Lower leg skin (tissue), 4 donors: ENCODE results near the gene ARHGEF18. TPM values are rescaled to one million over a fixed set of nuclear protein-coding genes. Genes with fewer than 3 reads are reported as not detected.
A peak's percentile ranks its signal among the peaks of the same experiment; 100 is the strongest.

Experiments used
- DNase-seq, 2 donors: peaks; one replicate each; pipeline ENCODE4 v3.0.0-alpha.2; 2019; ENCODE audit warnings: low spot score in 2 of 2
- H3K4me3 ChIP-seq: fragments of 200-600 bp; sonication (generic); 2 replicates; pipeline ENCODE4 v1.5.1; 2017; ENCODE audit warnings: mild to moderate bottlenecking, low read depth; ENCODE audit not compliant: poor library complexity, severe bottlenecking
- POLR2A ChIP-seq, 2 donors: fragments of 450-650 bp; IDR thresholded peaks; one replicate each; pipeline ENCODE4 v1.6.1; 2016 to 2017; ENCODE audit warnings: antibody characterized with exemption in 2 of 2, mild to moderate bottlenecking in 1 of 2, moderate library complexity in 1 of 2
- WGBS, 2 donors: methylation state at CpG; one replicate each; pipeline ENCODE4 v1.1.5; 2018; 5-methylcytosine and 5-hydroxymethylcytosine counted together
- intact Hi-C: fragments of 100-400 bp; cut with DNase I; formaldehyde crosslinking; loops from one replicate; pipeline ENCODE4 v1.15.0; 2023; ENCODE audit warnings: low total_unique reads
- total RNA-seq, 4 donors: library from RNA; depleted of rRNA; stranded (reverse); fragments of >200 nt; gene quantifications; one replicate each; pipeline ENCODE4 v1.1.0, GENCODE V29; 2016
- TF ChIP-seq, protein P1 (sequence below), 3 donors: fragments of 450-650 bp; IDR thresholded peaks; one replicate each; pipeline ENCODE4 v1.5.1; 2016; ENCODE audit warnings: antibody characterized with exemption in 3 of 3, mild to moderate bottlenecking in 3 of 3, moderate library complexity in 2 of 3

The ARHGEF18 gene
- total RNA-seq, 4 donors from 2014 or later, result 32.3 to 49.2 (median 36.3) TPM

- TF ChIP-seq POLR2A (IDR thresholded peaks at IDR 0.05), result no peak
- TF ChIP-seq, protein P1, sequence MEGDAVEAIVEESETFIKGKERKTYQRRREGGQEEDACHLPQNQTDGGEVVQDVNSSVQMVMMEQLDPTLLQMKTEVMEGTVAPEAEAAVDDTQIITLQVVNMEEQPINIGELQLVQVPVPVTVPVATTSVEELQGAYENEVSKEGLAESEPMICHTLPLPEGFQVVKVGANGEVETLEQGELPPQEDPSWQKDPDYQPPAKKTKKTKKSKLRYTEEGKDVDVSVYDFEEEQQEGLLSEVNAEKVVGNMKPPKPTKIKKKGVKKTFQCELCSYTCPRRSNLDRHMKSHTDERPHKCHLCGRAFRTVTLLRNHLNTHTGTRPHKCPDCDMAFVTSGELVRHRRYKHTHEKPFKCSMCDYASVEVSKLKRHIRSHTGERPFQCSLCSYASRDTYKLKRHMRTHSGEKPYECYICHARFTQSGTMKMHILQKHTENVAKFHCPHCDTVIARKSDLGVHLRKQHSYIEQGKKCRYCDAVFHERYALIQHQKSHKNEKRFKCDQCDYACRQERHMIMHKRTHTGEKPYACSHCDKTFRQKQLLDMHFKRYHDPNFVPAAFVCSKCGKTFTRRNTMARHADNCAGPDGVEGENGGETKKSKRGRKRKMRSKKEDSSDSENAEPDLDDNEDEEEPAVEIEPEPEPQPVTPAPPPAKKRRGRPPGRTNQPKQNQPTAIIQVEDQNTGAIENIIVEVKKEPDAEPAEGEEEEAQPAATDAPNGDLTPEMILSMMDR (IDR thresholded peaks at IDR 0.05), result no peak
- 60 to 62% methylated on average over 13 of the region's 13 CpGs for WGBS, 2 donors
- intact Hi-C loops, result loop anchor here (10.0 kb wide), 1 partner anchor 330 kb away; the partner anchor contains the start of gene TRAPPC5
- no peak overlapping the region for H3K4me3 ChIP-seq
- no peak for DNase-seq
Measured at GRCh38 chr19:7355151-7355820, 6.5 kb downstream of the ARHGEF18 start.

DNA sequence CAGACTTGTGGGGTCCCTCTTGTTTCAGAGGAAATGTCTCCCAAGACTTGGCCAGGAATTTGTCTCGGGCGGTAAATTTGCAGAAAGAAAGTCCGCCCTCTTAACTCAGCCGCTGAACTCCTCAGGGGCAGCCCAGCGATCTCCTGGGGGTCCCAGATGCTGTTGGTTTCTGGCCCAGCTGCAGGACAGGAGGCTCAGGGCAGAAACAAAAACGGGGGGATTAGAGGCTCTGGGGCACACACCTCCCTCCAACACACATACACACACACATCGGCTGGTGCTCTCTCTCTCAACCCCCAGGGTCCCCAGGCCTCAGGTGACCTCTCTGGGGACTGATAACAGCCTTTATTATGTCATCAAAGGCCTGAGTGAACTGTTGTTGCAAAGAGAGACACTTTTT is 7.1 kb downstream of the ARHGEF18 start:
- intact Hi-C loops, result loop anchor here (10.0 kb wide), 1 partner anchor 329 kb away; the partner anchor contains the start of gene TRAPPC5
- WGBS, 2 donors, result 70 to 77% methylated on average over 7 of the region's 7 CpGs
- no peak for DNase-seq
- no peak overlapping the region for H3K4me3 ChIP-seq
- TF ChIP-seq, protein P1 (IDR thresholded peaks at IDR 0.05), result no peak
- TF ChIP-seq POLR2A (IDR thresholded peaks at IDR 0.05), result no peak

DNA sequence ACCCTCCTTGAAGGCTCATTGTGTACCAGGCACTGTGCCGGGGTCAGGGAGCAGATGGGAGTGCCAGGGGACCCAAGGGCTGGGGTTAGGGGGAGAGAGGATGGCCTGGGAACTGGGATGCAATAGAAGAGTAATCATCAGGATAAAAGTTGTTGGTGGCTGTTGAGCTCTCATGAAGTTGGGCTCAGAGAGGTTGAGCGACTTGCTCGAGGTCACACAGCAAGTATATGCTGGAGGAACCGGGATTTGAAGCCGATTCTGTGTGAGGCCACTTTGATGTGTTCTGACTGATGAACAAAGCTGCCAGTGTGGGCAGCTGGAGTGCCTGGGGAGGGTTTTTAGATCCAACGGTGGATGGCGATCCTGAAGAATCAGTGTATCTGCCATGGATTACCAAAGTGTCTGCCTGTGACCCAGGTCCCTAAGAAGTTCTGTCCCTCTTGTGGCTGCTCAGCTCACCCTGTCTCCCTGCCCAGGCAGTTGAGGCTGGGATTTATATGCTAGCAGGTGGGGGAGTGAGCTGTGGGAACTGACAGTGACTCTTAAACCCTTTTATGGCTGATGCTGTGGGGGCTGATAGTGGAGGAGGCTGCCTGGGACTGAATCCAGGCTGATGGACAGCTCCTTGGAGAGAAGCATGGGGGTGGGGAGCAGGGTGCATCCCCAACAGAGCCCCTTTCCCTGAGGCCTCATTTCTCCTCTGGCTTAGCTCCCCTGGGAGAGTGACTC is 8.3 kb downstream of the ARHGEF18 start:
- intact Hi-C loops, result loop anchor here (10.0 kb wide), 1 partner anchor 328 kb away; the partner anchor contains the start of gene TRAPPC5

DNA sequence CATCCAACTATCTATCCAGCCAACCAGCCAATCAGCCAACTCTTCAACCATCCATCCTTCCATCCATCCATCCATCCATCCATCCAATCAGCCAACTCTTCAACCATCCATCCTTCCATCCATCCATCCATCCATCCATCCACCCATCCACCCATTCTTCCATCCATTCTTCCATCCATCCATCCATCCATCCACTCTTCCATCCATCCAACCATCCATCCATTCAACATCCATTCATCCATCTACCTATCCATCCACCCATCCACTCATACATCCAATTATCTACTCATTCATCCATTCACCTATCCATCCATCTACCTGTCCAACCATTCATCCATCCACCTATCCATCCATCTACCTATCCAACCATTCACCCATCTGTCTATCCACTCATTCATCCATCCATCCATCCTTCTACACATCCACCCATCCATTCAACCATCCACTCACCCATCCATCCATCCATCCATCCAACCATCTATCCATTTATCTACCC is 9.4 kb downstream of the ARHGEF18 start:
- DNase-seq, result no peak
- TF ChIP-seq POLR2A (IDR thresholded peaks at IDR 0.05), result no peak
- TF ChIP-seq, protein P1 (IDR thresholded peaks at IDR 0.05), result no peak
- intact Hi-C loops, result loop anchor here (10.0 kb wide), 1 partner anchor 327 kb away; the partner anchor contains the start of gene TRAPPC5
- no peak overlapping the region for H3K4me3 ChIP-seq

More for the DNA sequence above, 8.3 kb downstream of the ARHGEF18 start:
- no peak for DNase-seq
- 89% methylated on average over 7 of the region's 7 CpGs for WGBS, 2 donors
- TF ChIP-seq, protein P1 (IDR thresholded peaks at IDR 0.05), result no peak
- no peak for TF ChIP-seq POLR2A (IDR thresholded peaks at IDR 0.05)
- no peak overlapping the region for H3K4me3 ChIP-seq

- 74 to 77% methylated on average over 8 of the region's 8 CpGs for WGBS, 2 donors
Measured at GRCh38 chr19:7360393-7360984, 11.8 kb downstream of the ARHGEF18 start.

More at GRCh38 chr19:7360393-7360984, 11.8 kb downstream of the ARHGEF18 start:
- intact Hi-C loops, result no loop called here
- no peak for TF ChIP-seq POLR2A (IDR thresholded peaks at IDR 0.05)
- TF ChIP-seq, protein P1 (IDR thresholded peaks at IDR 0.05), result no peak
- no peak for DNase-seq
- H3K4me3 ChIP-seq, result peak overlapping the region; percentile 2
